GM12875 (cell line): ENCODE measurements around the gene GNB1.

Experiments used
- H3K4me3 ChIP-seq: one replicate; pipeline ENCODE4 v1.5.1; 2011; ENCODE audit warnings: low read depth, low read length, control low read depth
- CTCF ChIP-seq: IDR thresholded peaks from 2 replicates; pipeline ENCODE4 v1.5.1; 2011; ENCODE audit warnings: low read depth, mild to moderate bottlenecking, control low read depth, inconsistent platforms, low read length, moderate library complexity, borderline replicate concordance; ENCODE audit not compliant: insufficient read depth

GNB1 gene

GRCh38 chr1:1776672-1777582 lies 114.0 kb downstream of the GNB1 start:
- TF ChIP-seq CTCF, result no peak
- H3K4me3 ChIP-seq, result peak overlapping the region; percentile 98

GRCh38 chr1:1775327-1776226 lies 115.3 kb downstream of the GNB1 start:
- peak overlapping the region; percentile 28 for H3K4me3 ChIP-seq
- TF ChIP-seq CTCF, result no peak

GRCh38 chr1:1773874-1774273 lies 117.0 kb downstream of the GNB1 start:
- no peak overlapping the region for H3K4me3 ChIP-seq
- TF ChIP-seq CTCF, result no peak

- TF ChIP-seq CTCF, result no peak
- no peak overlapping the region for H3K4me3 ChIP-seq
Observed at GRCh38 chr1:1771096-1771495, 119.8 kb downstream of the GNB1 start.

GRCh38 chr1:1770102-1770501 lies 120.8 kb downstream of the GNB1 start:
- no peak overlapping the region for H3K4me3 ChIP-seq
- no peak for TF ChIP-seq CTCF

- H3K4me3 ChIP-seq, result no peak overlapping the region
- no peak for TF ChIP-seq CTCF
Observed at GRCh38 chr1:1768249-1768992, 122.5 kb downstream of the GNB1 start.
